Stimulated activated CD8-positive, alpha-beta memory T cell treated with anti-CD3 and anti-CD28 coated beads, Interleukin-2, amount 100 ng/mL, for 1 hour (primary cell): ENCODE measurements around the gene PAMR1.

Source experiments
- DNase-seq, 2 donors: peaks; one replicate each; pipeline ENCODE4 v3.0.0-alpha.2; 2020; ENCODE audit warnings: low read depth in 2 of 2

Gene PAMR1

GRCh38 chr11:35494957-35495490 lies 30.4 kb downstream of the PAMR1 start:
- no peak for DNase-seq

- DNase-seq, result no peak
These were observed 34.1 kb downstream of the PAMR1 start for GRCh38 chr11:35491231-35491871.

GRCh38 chr11:35488117-35488516 lies 37.3 kb downstream of the PAMR1 start:
- DNase-seq, result no peak

GRCh38 chr11:35487532-35488078 lies 37.8 kb downstream of the PAMR1 start:
- no peak for DNase-seq

DNA sequence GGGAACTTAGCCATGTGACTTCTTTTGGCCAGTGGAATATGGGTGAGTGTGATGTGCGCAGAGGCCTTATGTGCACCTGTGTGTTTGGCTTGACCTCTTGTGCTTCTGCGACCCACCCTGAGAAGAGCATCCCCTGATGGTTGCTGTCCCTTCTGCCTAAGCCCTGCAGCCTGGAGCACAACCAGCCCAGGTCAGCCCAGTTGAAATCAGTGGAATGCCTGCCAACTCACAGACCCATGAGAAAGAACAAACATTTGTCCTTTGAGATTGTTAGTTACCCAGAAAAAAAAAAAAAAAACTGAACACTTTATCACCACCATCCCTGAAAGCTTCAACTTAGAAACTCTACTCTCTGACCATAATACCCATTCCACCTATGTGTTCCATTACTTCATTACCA lies 38.5 kb downstream of the PAMR1 start:
- DNase-seq, result no peak

GRCh38 chr11:35486446-35486845 lies 39.0 kb downstream of the PAMR1 start:
- no peak for DNase-seq

DNA sequence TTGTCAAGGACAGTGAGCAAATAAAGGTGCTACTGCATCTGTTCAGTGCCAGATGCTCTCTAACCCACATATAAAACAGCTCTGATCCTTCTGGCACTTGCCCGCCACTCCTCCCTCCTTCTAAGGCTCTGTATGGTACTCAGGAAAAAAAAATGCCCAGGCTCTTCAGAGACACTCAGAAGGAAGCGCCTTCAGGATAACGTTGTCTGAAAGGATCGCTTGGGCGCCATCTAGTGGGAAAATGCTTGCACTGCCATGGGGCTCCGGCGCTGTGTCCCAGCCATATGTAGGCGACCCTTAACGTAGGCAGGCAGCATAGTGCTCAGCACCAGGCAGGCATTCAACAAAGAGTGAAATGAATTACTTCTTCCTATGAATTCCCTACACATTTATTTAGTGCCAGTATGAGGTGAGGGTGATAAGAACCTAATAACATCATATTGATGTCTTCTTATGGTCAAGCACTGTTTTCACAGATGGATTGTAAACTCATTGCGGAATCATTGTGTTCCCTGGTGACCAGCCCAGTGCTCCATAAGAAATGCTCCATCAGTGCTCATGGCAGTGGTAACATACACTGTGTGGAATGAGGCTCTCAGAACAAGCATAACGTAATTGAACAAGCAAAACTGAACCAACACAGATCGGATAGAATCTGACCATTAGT lies 39.6 kb downstream of the PAMR1 start:
- peak; percentile 32 to 43 for DNase-seq

DNA sequence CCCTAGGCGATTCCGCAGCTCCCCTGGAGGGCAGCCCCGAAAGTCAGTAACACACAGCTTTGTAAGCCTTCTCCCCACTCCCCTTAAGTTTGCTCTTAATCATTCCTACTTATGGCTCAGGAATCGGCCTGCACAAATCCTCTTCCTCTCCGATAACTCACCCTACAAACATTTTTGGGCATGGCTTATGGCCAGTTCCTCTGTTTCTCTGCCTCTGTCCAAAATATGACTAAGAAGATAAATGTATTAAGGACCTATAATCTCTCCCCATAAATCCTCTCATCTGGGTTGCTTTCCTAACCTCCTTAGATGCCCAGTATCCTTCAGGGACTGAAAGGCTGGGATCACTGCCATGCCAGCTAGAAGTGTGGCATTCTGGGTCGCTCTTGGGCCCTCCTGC lies 41.0 kb downstream of the PAMR1 start:
- no peak for DNase-seq

GRCh38 chr11:35483131-35483820 lies 42.1 kb downstream of the PAMR1 start:
- no peak for DNase-seq

GRCh38 chr11:35479731-35480130 lies 45.7 kb downstream of the PAMR1 start:
- no peak for DNase-seq

GRCh38 chr11:35478471-35479091 lies 46.8 kb downstream of the PAMR1 start:
- no peak for DNase-seq

DNA sequence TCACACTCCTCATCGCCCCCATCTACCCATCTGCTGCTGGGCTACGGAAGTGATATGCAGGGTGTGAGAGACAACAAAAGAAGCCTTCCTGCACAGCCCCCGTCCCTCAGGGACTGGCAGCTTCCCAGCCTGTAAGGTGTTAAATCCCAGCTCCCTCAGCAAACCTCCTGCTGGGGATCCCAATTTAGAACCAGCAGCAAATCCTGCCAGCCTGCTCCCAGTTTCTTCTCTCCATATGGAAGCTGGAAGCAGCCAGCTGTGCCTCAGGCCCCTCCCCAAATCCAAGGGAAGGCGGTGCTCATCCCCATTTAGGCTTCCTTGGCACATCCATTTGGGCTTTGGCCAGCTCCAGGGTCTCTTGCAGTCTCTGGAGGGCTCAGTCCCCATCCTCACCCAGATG lies 47.5 kb downstream of the PAMR1 start:
- DNase-seq, result no peak

DNA sequence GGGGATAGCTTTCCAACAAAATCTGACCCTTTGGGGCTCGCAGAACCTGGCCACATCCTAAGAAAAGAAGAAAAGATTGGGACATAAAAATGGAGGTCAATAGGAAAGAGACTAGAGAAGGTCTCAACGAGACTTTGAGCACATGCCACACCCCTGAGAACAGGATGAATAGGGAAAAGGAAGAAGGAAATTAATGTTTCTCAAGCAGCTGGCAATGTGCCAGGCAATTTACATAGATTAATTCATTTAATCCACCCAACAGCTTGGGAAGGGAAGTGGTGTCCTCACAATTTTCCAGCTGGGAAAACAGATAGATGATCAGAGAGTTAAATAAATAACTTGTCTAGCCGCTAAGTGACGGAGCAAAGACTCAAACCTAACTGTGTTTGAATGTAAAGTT lies 50.7 kb downstream of the PAMR1 start:
- no peak for DNase-seq

GRCh38 chr11:35473795-35474374 lies 51.5 kb downstream of the PAMR1 start:
- DNase-seq, result no peak

DNA sequence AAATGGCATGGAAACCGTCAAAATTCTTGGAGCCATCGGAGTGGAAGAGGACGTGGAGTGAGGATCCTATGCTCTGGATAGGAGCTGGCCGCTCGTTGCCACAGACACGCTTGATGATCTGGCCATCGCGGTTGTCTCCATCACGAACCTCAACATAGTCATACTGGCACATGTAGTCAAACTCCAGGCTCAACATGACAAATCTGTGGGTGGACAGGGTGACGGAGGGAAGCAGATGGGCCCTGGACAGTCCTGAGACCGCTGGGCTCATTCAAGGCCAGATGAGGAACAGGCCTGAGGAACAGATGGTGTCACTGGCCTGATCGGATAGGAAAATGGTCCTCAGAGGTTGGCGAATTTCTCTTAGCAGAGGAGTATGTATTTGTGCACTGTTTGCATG lies 54.8 kb downstream of the PAMR1 start:
- no peak for DNase-seq

DNA sequence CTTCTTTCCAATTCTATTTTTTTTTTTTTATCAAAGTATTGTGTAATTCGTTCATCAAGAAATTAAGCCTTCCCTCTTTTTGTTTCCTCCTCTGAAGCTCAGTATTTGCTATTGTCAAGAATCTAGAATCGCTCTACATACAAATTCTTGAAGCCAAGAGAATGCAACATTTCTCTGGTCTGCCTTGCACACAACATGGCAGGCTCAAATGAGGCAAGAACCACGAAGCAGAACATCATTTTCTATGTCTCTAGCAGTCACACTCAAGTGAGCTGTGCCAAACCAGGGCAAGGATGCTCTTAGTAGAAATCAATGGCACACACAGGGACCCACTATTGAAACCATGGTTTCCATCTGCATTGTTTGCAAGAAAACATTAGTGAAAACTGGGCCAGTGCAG lies 59.4 kb downstream of the PAMR1 start:
- no peak for DNase-seq

DNA sequence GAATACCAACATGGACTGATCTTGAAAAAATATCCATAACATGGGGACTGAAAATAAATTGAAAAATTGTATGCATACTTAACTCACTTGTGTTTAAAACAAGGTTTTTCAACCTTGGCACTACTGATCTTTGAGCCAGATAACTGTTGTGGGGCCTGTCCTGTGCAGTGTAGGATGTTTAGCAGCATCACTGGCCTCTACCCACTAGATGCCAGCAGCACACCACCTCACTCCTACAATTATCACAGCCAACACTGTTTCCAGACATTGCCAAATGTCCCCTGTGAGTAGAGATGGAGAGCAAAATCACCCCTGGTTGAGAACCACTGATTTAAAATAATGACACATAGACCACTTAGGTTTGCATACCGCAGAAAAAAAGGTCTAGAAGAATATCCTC lies 61.1 kb downstream of the PAMR1 start:
- no peak for DNase-seq

GRCh38 chr11:35463331-35463751 lies 62.1 kb downstream of the PAMR1 start:
- DNase-seq, result no peak

- no peak for DNase-seq
These were observed 63.4 kb downstream of the PAMR1 start for GRCh38 chr11:35461917-35462538.

DNA sequence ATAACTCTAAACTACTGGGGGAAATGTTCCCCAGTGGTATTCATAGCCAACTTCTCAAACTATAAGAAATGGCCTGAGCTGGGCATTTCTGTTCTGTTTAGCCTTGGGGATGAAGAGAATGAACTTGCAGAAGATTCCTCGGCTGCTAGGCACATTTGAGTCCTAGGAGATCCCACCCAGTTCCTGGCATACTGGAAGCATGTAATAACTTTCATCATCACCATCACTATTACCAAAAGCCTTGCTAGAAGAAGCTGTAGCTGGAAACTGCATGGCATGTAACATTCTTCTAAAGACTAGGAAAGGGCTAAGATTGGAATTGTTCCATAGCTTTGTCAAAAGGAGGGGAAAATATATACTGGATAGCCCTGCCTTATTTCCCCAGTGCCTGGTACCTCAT lies 65.9 kb downstream of the PAMR1 start:
- no peak for DNase-seq

GRCh38 chr11:35458846-35459245 lies 66.6 kb downstream of the PAMR1 start:
- DNase-seq, result no peak
